ENCODE measurements around the gene SPRR1A. TPM values are rescaled to one million over a fixed set of nuclear protein-coding genes. Genes with fewer than 3 reads are reported as not detected.

The SPRR1A gene
- total and polyA plus RNA-seq, 4 donors = not detected

GRCh38 chr1:152957561-152957960, 26.3 kb upstream of the SPRR1A start:
- ATAC-seq (ENCODE audit: low FRiP score) = no peak
- 78 to 87% methylated on average over 3 of the region's 3 CpGs for WGBS, 2 donors
- Histone ChIP-seq H3K4me1 (ENCODE audit: control insufficient read depth in 1 of 2, insufficient read depth in 2 of 2, low read length in 2 of 2) (no peaks in the 10 kb centered on the region), H3K36me3 (ENCODE audit: control insufficient read depth in 1 of 2, insufficient read depth in 2 of 2, low read length in 1 of 2) (no peaks in the 10 kb centered on the region), H3K27me3 (ENCODE audit: control insufficient read depth in 1 of 2, insufficient read depth in 2 of 2, low read length in 1 of 2) (no peaks in the 10 kb centered on the region), H3K27ac (ENCODE audit: low read depth in 1 of 2, low read length in 2 of 2) (no peak overlapping the region), H3K9me3 (ENCODE audit: control insufficient read depth, low read length) (peaks cover 2% of the 10 kb centered on the region), H3K4me3 (ENCODE audit: low read length in 2 of 2) (no peak overlapping the region)
- DNase-seq = no peak
- intact Hi-C loops (cut with DNase I) = no loop called here

GRCh38 chr1:152959273-152959672, 24.6 kb upstream of the SPRR1A start:
- Histone ChIP-seq H3K27ac (ENCODE audit: low read depth in 1 of 2, low read length in 2 of 2) (no peak overlapping the region), H3K4me1 (ENCODE audit: control insufficient read depth in 1 of 2, insufficient read depth in 2 of 2, low read length in 2 of 2) (no peaks in the 10 kb centered on the region), H3K36me3 (ENCODE audit: control insufficient read depth in 1 of 2, insufficient read depth in 2 of 2, low read length in 1 of 2) (no peaks in the 10 kb centered on the region), H3K9me3 (ENCODE audit: control insufficient read depth, low read length) (peaks cover 2% of the 10 kb centered on the region), H3K4me3 (ENCODE audit: low read length in 2 of 2) (no peak overlapping the region), H3K27me3 (ENCODE audit: control insufficient read depth in 1 of 2, insufficient read depth in 2 of 2, low read length in 1 of 2) (no peaks in the 10 kb centered on the region)
- intact Hi-C loops (cut with DNase I) = no loop called here
- no peak for ATAC-seq (ENCODE audit: low FRiP score)
- WGBS, 2 donors = 76 to 84% methylated on average over 3 of the region's 3 CpGs
- DNase-seq = no peak

GRCh38 chr1:152959801-152960451, 24.0 kb upstream of the SPRR1A start:
- H3K4me1 ChIP-seq (ENCODE audit: control insufficient read depth in 1 of 2, insufficient read depth in 2 of 2, low read length in 2 of 2) = no peaks in the 10 kb centered on the region
- no peak overlapping the region for H3K4me3 ChIP-seq (ENCODE audit: low read length in 2 of 2)
- H3K27me3 ChIP-seq (ENCODE audit: control insufficient read depth in 1 of 2, insufficient read depth in 2 of 2, low read length in 1 of 2) = no peaks in the 10 kb centered on the region
- no peak for ATAC-seq (ENCODE audit: low FRiP score)
- no peaks in the 10 kb centered on the region for H3K36me3 ChIP-seq (ENCODE audit: control insufficient read depth in 1 of 2, insufficient read depth in 2 of 2, low read length in 1 of 2)
- H3K27ac ChIP-seq (ENCODE audit: low read depth in 1 of 2, low read length in 2 of 2) = no peak overlapping the region
- WGBS, 2 donors = 89 to 91% methylated on average over 10 of the region's 10 CpGs
- H3K9me3 ChIP-seq (ENCODE audit: control insufficient read depth, low read length) = peaks cover 2% of the 10 kb centered on the region
- no peak for DNase-seq
- intact Hi-C loops (cut with DNase I) = no loop called here

- no peak overlapping the region for H3K4me3 ChIP-seq (ENCODE audit: low read length in 2 of 2)
- intact Hi-C loops (cut with DNase I) = no loop called here
- DNase-seq = no peak
- 65% methylated on average over 10 of the region's 10 CpGs for WGBS, 2 donors
- H3K27ac ChIP-seq (ENCODE audit: low read depth in 1 of 2, low read length in 2 of 2) = no peak overlapping the region
- ATAC-seq (ENCODE audit: low FRiP score) = no peak
- no peaks in the 10 kb centered on the region for H3K27me3 ChIP-seq (ENCODE audit: control insufficient read depth in 1 of 2, insufficient read depth in 2 of 2, low read length in 1 of 2)
- peaks cover 2% of the 10 kb centered on the region for H3K9me3 ChIP-seq (ENCODE audit: control insufficient read depth, low read length)
- H3K36me3 ChIP-seq (ENCODE audit: control insufficient read depth in 1 of 2, insufficient read depth in 2 of 2, low read length in 1 of 2) = no peaks in the 10 kb centered on the region
- H3K4me1 ChIP-seq (ENCODE audit: control insufficient read depth in 1 of 2, insufficient read depth in 2 of 2, low read length in 2 of 2) = no peaks in the 10 kb centered on the region
Measured at GRCh38 chr1:152960452-152961044, 23.3 kb upstream of the SPRR1A start.

GRCh38 chr1:152961226-152961891, 22.5 kb upstream of the SPRR1A start:
- intact Hi-C loops (cut with DNase I) = no loop called here
- WGBS, 2 donors = 64 to 67% methylated on average over 7 of the region's 7 CpGs
- no peak for DNase-seq
- H3K27me3 ChIP-seq (ENCODE audit: control insufficient read depth in 1 of 2, insufficient read depth in 2 of 2, low read length in 1 of 2) = no peaks in the 10 kb centered on the region
- H3K4me1 ChIP-seq (ENCODE audit: control insufficient read depth in 1 of 2, insufficient read depth in 2 of 2, low read length in 2 of 2) = no peaks in the 10 kb centered on the region
- H3K4me3 ChIP-seq (ENCODE audit: low read length in 2 of 2) = no peak overlapping the region
- H3K27ac ChIP-seq (ENCODE audit: low read depth in 1 of 2, low read length in 2 of 2) = no peak overlapping the region
- ATAC-seq (ENCODE audit: low FRiP score) = no peak
- no peaks in the 10 kb centered on the region for H3K36me3 ChIP-seq (ENCODE audit: control insufficient read depth in 1 of 2, insufficient read depth in 2 of 2, low read length in 1 of 2)
- peaks cover 2% of the 10 kb centered on the region for H3K9me3 ChIP-seq (ENCODE audit: control insufficient read depth, low read length)

- no peaks in the 10 kb centered on the region for H3K36me3 ChIP-seq (ENCODE audit: control insufficient read depth in 1 of 2, insufficient read depth in 2 of 2, low read length in 1 of 2)
- H3K27me3 ChIP-seq (ENCODE audit: control insufficient read depth in 1 of 2, insufficient read depth in 2 of 2, low read length in 1 of 2) = no peaks in the 10 kb centered on the region
- ATAC-seq (ENCODE audit: low FRiP score) = no peak
- no peak for DNase-seq
- H3K4me1 ChIP-seq (ENCODE audit: control insufficient read depth in 1 of 2, insufficient read depth in 2 of 2, low read length in 2 of 2) = no peaks in the 10 kb centered on the region
- intact Hi-C loops (cut with DNase I) = no loop called here
- no peak overlapping the region for H3K27ac ChIP-seq (ENCODE audit: low read depth in 1 of 2, low read length in 2 of 2)
- 74 to 75% methylated on average over 2 of the region's 2 CpGs for WGBS, 2 donors
- no peaks in the 10 kb centered on the region for H3K9me3 ChIP-seq (ENCODE audit: control insufficient read depth, low read length)
- no peak overlapping the region for H3K4me3 ChIP-seq (ENCODE audit: low read length in 2 of 2)
Measured at GRCh38 chr1:152962876-152963415, 20.9 kb upstream of the SPRR1A start.

GRCh38 chr1:152964536-152964935, 19.3 kb upstream of the SPRR1A start:
- ATAC-seq (ENCODE audit: low FRiP score) = no peak
- intact Hi-C loops (cut with DNase I) = no loop called here
- WGBS, 2 donors = 73 to 79% methylated on average over 1 of the region's 1 CpG
- Histone ChIP-seq H3K4me3 (ENCODE audit: low read length in 2 of 2) (no peak overlapping the region), H3K36me3 (ENCODE audit: control insufficient read depth in 1 of 2, insufficient read depth in 2 of 2, low read length in 1 of 2) (no peaks in the 10 kb centered on the region), H3K27ac (ENCODE audit: low read depth in 1 of 2, low read length in 2 of 2) (no peak overlapping the region), H3K4me1 (ENCODE audit: control insufficient read depth in 1 of 2, insufficient read depth in 2 of 2, low read length in 2 of 2) (no peaks in the 10 kb centered on the region), H3K27me3 (ENCODE audit: control insufficient read depth in 1 of 2, insufficient read depth in 2 of 2, low read length in 1 of 2) (no peaks in the 10 kb centered on the region), H3K9me3 (ENCODE audit: control insufficient read depth, low read length) (no peaks in the 10 kb centered on the region)
- no peak for DNase-seq

- ATAC-seq (ENCODE audit: low FRiP score) = no peak
- intact Hi-C loops (cut with DNase I) = no loop called here
- H3K4me1 ChIP-seq (ENCODE audit: control insufficient read depth in 1 of 2, insufficient read depth in 2 of 2, low read length in 2 of 2) = no peaks in the 10 kb centered on the region
- no peaks in the 10 kb centered on the region for H3K9me3 ChIP-seq (ENCODE audit: control insufficient read depth, low read length)
- H3K27me3 ChIP-seq (ENCODE audit: control insufficient read depth in 1 of 2, insufficient read depth in 2 of 2, low read length in 1 of 2) = no peaks in the 10 kb centered on the region
- no peak overlapping the region for H3K27ac ChIP-seq (ENCODE audit: low read depth in 1 of 2, low read length in 2 of 2)
- H3K4me3 ChIP-seq (ENCODE audit: low read length in 2 of 2) = no peak overlapping the region
- no peak for DNase-seq
- H3K36me3 ChIP-seq (ENCODE audit: control insufficient read depth in 1 of 2, insufficient read depth in 2 of 2, low read length in 1 of 2) = no peaks in the 10 kb centered on the region
- 70% methylated on average over 4 of the region's 4 CpGs for WGBS, 2 donors
Measured at GRCh38 chr1:152965853-152966252, 18.0 kb upstream of the SPRR1A start.

- 66 to 71% methylated on average over 7 of the region's 7 CpGs for WGBS, 2 donors
- intact Hi-C loops (cut with DNase I) = no loop called here
- no peak overlapping the region for H3K4me3 ChIP-seq (ENCODE audit: low read length in 2 of 2)
- DNase-seq = no peak
- no peaks in the 10 kb centered on the region for H3K9me3 ChIP-seq (ENCODE audit: control insufficient read depth, low read length)
- no peaks in the 10 kb centered on the region for H3K27me3 ChIP-seq (ENCODE audit: control insufficient read depth in 1 of 2, insufficient read depth in 2 of 2, low read length in 1 of 2)
- no peaks in the 10 kb centered on the region for H3K36me3 ChIP-seq (ENCODE audit: control insufficient read depth in 1 of 2, insufficient read depth in 2 of 2, low read length in 1 of 2)
- H3K4me1 ChIP-seq (ENCODE audit: control insufficient read depth in 1 of 2, insufficient read depth in 2 of 2, low read length in 2 of 2) = no peaks in the 10 kb centered on the region
- H3K27ac ChIP-seq (ENCODE audit: low read depth in 1 of 2, low read length in 2 of 2) = no peak overlapping the region
- no peak for ATAC-seq (ENCODE audit: low FRiP score)
Measured at GRCh38 chr1:152967201-152967600, 16.7 kb upstream of the SPRR1A start.
